CD4-positive, CD25-positive, alpha-beta regulatory T cell (primary cell): ENCODE measurements around the gene CLDN14. TPM values are rescaled to one million over a fixed set of nuclear protein-coding genes. Genes with fewer than 3 reads are reported as not detected.

ENCODE experiments used
- ATAC-seq, 2 donors: fragments of 150-1000 bp; cut with Tn5 transposase; one replicate each; pipeline ENCODE4 v1.10.0; 2021; ENCODE audit warnings: low read depth in 2 of 2, moderate number of reproducible peaks in 2 of 2, moderate library complexity in 1 of 2
- DNase-seq, 3 donors: peaks; one replicate each; pipeline versions ENCODE4 v3.0.0 to v3.0.0-alpha.2; 2012 to 2022; ENCODE audit warnings: mixed read lengths in 1 of 3
- H3K27ac ChIP-seq: one replicate; pipeline ENCODE4 v1.7.0; 2013; ENCODE audit warnings: mild to moderate bottlenecking, low read length; ENCODE audit not compliant: insufficient read depth, poor library complexity, severe bottlenecking
- H3K27me3 ChIP-seq: one replicate; pipeline ENCODE4 v1.7.0; 2013; ENCODE audit warnings: low read length; ENCODE audit not compliant: control insufficient read depth, insufficient read depth
- H3K36me3 ChIP-seq: one replicate; pipeline ENCODE4 v1.7.0; 2013; ENCODE audit warnings: mild to moderate bottlenecking, low read length, moderate library complexity; ENCODE audit not compliant: control insufficient read depth, insufficient read depth
- H3K4me1 ChIP-seq: 2 replicates; pipeline ENCODE4 v1.7.0; 2013; ENCODE audit warnings: mild to moderate bottlenecking, low read length; ENCODE audit not compliant: insufficient read depth, control insufficient read depth, poor library complexity, severe bottlenecking
- H3K4me3 ChIP-seq: one replicate; pipeline ENCODE4 v1.7.0; 2013; ENCODE audit warnings: low read depth, mild to moderate bottlenecking, low read length, moderate library complexity
- H3K9me3 ChIP-seq, 2 experiments: 1 replicate in 1 of 2; 2 replicates in 1 of 2; pipeline ENCODE4 v1.7.0; 2013; ENCODE audit warnings: low read length in 2 of 2, mild to moderate bottlenecking in 1 of 2, moderate library complexity in 1 of 2; ENCODE audit not compliant: control insufficient read depth in 2 of 2
- H3K27ac Mint-ChIP-seq, 3 donors: one replicate each; pipeline ENCODE4 v1.8.0; 2020 to 2022; ENCODE audit warnings: mild to moderate bottlenecking in 3 of 3, mixed read lengths in 3 of 3, moderate library complexity in 2 of 3
- H3K27me3 Mint-ChIP-seq: one replicate; pipeline ENCODE4 v1.8.0; 2022; ENCODE audit warnings: mild to moderate bottlenecking, mixed read lengths
- H3K36me3 Mint-ChIP-seq: one replicate; pipeline ENCODE4 v1.8.0; 2020; ENCODE audit warnings: mixed read lengths
- H3K4me1 Mint-ChIP-seq, 4 donors: one replicate each; pipeline ENCODE4 v1.8.0; 2020 to 2022; ENCODE audit warnings: mixed read lengths in 4 of 4, mild to moderate bottlenecking in 1 of 4
- H3K4me3 Mint-ChIP-seq, 4 donors: one replicate each; pipeline ENCODE4 v1.8.0; 2020 to 2022; ENCODE audit warnings: mild to moderate bottlenecking in 4 of 4, mixed read lengths in 4 of 4, moderate library complexity in 3 of 4
- H3K9me3 Mint-ChIP-seq, 7 donors: one replicate each; pipeline ENCODE4 v1.8.0; 2020 to 2022; ENCODE audit warnings: mixed read lengths in 7 of 7, mild to moderate bottlenecking in 3 of 7, moderate library complexity in 2 of 7
- polyA plus RNA-seq, 4 donors: library from polyadenylated mRNA; unstranded; fragments of 300-500 nt; fragmentation: Illumina TruSeq; gene quantifications; one replicate each; pipeline ENCODE4 v1.2.3, GENCODE V29; 2021
- total RNA-seq: library from RNA; stranded (reverse); gene quantifications from one replicate; pipeline ENCODE4 v1.2.3, GENCODE V29; 2022

CLDN14 gene
- total and polyA plus RNA-seq, 5 donors from 2014 or later: not detected

- Mint-ChIP-seq H3K4me3 (no peak overlapping the region), H3K36me3 (no peaks in the 10 kb centered on the region), H3K27ac (no peak overlapping the region), H3K27me3 (no peaks in the 10 kb centered on the region), H3K4me1 (peaks cover 0 to 2% (median 0%) of the 10 kb centered on the region in 4 donors), H3K9me3 (peaks cover 0 to 4% (median 0%) of the 10 kb centered on the region in 7 donors)
- Histone ChIP-seq H3K27me3 (no peaks in the 10 kb centered on the region), H3K27ac (no peak overlapping the region), H3K4me1 (no peaks in the 10 kb centered on the region), H3K36me3 (no peaks in the 10 kb centered on the region), H3K4me3 (no peak overlapping the region), H3K9me3 (no peaks in the 10 kb centered on the region)
- ATAC-seq (no peak), DNase-seq (no peak)
These were observed 14.6 kb upstream of the CLDN14 start for GRCh38 chr21:36494557-36494956.

GRCh38 chr21:36491209-36491910 lies 11.4 kb upstream of the CLDN14 start:
- DNase-seq: no peak
- ATAC-seq: no peak
- Histone ChIP-seq H3K27me3 (no peaks in the 10 kb centered on the region), H3K4me1 (no peaks in the 10 kb centered on the region), H3K27ac (no peak overlapping the region), H3K9me3 (no peaks in the 10 kb centered on the region), H3K36me3 (no peaks in the 10 kb centered on the region), H3K4me3 (no peak overlapping the region)
- no peak overlapping the region for H3K4me3 Mint-ChIP-seq
- H3K36me3 Mint-ChIP-seq: no peaks in the 10 kb centered on the region
- no peak overlapping the region for H3K27ac Mint-ChIP-seq
- peaks cover 0 to 2% (median 0%) of the 10 kb centered on the region in 4 donors for H3K4me1 Mint-ChIP-seq
- H3K9me3 Mint-ChIP-seq: peaks cover 0 to 4% (median 0%) of the 10 kb centered on the region in 7 donors
- H3K27me3 Mint-ChIP-seq: no peaks in the 10 kb centered on the region

GRCh38 chr21:36489776-36490165 lies 9.8 kb upstream of the CLDN14 start:
- Mint-ChIP-seq H3K4me1 (no peaks in the 10 kb centered on the region), H3K4me3 (no peak overlapping the region)

GRCh38 chr21:36489103-36489775 lies 9.3 kb upstream of the CLDN14 start:
- Mint-ChIP-seq H3K4me3 (no peak overlapping the region), H3K27ac (no peak overlapping the region), H3K27me3 (no peaks in the 10 kb centered on the region), H3K9me3 (peaks cover 0 to 1% (median 0%) of the 10 kb centered on the region in 7 donors), H3K4me1 (no peaks in the 10 kb centered on the region), H3K36me3 (no peaks in the 10 kb centered on the region)
- DNase-seq (no peak), ATAC-seq (no peak)
- Histone ChIP-seq H3K9me3 (no peaks in the 10 kb centered on the region), H3K4me3 (no peak overlapping the region), H3K27ac (no peak overlapping the region), H3K36me3 (no peaks in the 10 kb centered on the region), H3K4me1 (no peaks in the 10 kb centered on the region), H3K27me3 (no peaks in the 10 kb centered on the region)

More at GRCh38 chr21:36489776-36490165, 9.8 kb upstream of the CLDN14 start:
- Mint-ChIP-seq H3K27ac (no peak overlapping the region), H3K36me3 (no peaks in the 10 kb centered on the region), H3K9me3 (peaks cover 0 to 4% (median 0%) of the 10 kb centered on the region in 7 donors), H3K27me3 (no peaks in the 10 kb centered on the region)
- Histone ChIP-seq H3K4me3 (no peak overlapping the region), H3K36me3 (no peaks in the 10 kb centered on the region), H3K27me3 (no peaks in the 10 kb centered on the region), H3K4me1 (no peaks in the 10 kb centered on the region), H3K9me3 (no peaks in the 10 kb centered on the region), H3K27ac (no peak overlapping the region)
- ATAC-seq (no peak), DNase-seq (no peak)

- Mint-ChIP-seq H3K9me3 (no peaks in the 10 kb centered on the region), H3K27ac (no peak overlapping the region), H3K4me3 (no peak overlapping the region), H3K4me1 (no peaks in the 10 kb centered on the region), H3K27me3 (peaks cover 3% of the 10 kb centered on the region), H3K36me3 (no peaks in the 10 kb centered on the region)
- Histone ChIP-seq H3K36me3 (no peaks in the 10 kb centered on the region), H3K27me3 (no peaks in the 10 kb centered on the region), H3K4me3 (no peak overlapping the region), H3K27ac (no peak overlapping the region), H3K9me3 (no peaks in the 10 kb centered on the region), H3K4me1 (no peaks in the 10 kb centered on the region)
- ATAC-seq: no peak
- DNase-seq: no peak
These were observed 7.9 kb upstream of the CLDN14 start for GRCh38 chr21:36487641-36488307.

GRCh38 chr21:36486246-36486645 lies 6.3 kb upstream of the CLDN14 start:
- no peak overlapping the region for H3K27ac ChIP-seq
- Mint-ChIP-seq H3K4me3 (no peak overlapping the region), H3K4me1 (no peaks in the 10 kb centered on the region), H3K27ac (peak overlapping the region in 1 of 3 donors; percentile 35), H3K9me3 (no peaks in the 10 kb centered on the region), H3K36me3 (no peaks in the 10 kb centered on the region), H3K27me3 (peaks cover 4% of the 10 kb centered on the region)
- H3K4me3 ChIP-seq: no peak overlapping the region
- DNase-seq (no peak), ATAC-seq (no peak)
- no peaks in the 10 kb centered on the region for H3K27me3 ChIP-seq
- H3K4me1 ChIP-seq: no peaks in the 10 kb centered on the region
- no peaks in the 10 kb centered on the region for H3K36me3 ChIP-seq
- H3K9me3 ChIP-seq: no peaks in the 10 kb centered on the region

GRCh38 chr21:36485476-36485875 lies 5.6 kb upstream of the CLDN14 start:
- Mint-ChIP-seq H3K27ac (peak overlapping the region in 1 of 3 donors; percentile 56), H3K36me3 (no peaks in the 10 kb centered on the region), H3K4me3 (no peak overlapping the region), H3K9me3 (no peaks in the 10 kb centered on the region), H3K4me1 (no peaks in the 10 kb centered on the region), H3K27me3 (peaks cover 4% of the 10 kb centered on the region)
- ATAC-seq: no peak
- no peak for DNase-seq
- H3K27me3 ChIP-seq: no peaks in the 10 kb centered on the region
- H3K4me1 ChIP-seq: no peaks in the 10 kb centered on the region
- no peak overlapping the region for H3K4me3 ChIP-seq
- H3K36me3 ChIP-seq: no peaks in the 10 kb centered on the region
- H3K27ac ChIP-seq: no peak overlapping the region
- H3K9me3 ChIP-seq: no peaks in the 10 kb centered on the region
